ENCODE measurements around the gene TMCO4. TPM values are rescaled to one million over a fixed set of nuclear protein-coding genes. Genes with fewer than 3 reads are reported as not detected.

TMCO4 gene
- total and polyA plus RNA-seq, 2 of the 8 experiments (the other 6 are each of a cell fraction or from before 2014, with no cell fraction given), result 3.0 to 3.1 TPM

DNA sequence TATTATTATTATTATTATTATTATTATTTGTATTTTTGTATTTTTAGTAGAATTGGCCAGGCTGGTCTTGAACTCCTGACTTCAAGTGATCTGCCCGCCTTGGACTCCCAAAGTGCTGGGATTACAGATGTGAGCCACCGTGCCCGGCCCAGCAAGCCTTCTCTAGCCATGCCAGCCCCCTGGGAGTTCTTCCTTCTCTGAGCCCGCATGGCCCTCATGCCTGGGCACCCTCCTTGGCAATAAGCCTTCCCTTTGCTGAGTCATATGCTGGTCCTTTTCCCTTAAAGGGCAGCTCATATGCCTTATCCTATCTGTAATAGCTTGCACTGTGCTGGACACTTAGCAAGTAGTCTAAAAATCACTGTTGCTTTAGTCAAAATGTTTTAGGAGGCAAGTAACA lies 164.1 kb downstream of the TMCO4 start:
- peaks cover 1 to 5% (median 2%) of the 10 kb centered on the region in 4 experiments for H3K4me1 ChIP-seq (replicated peaks in 1 of 4; ENCODE audit: control insufficient read depth in 3 of 4, insufficient read depth in 4 of 4, low read length in 3 of 4)
- H3K23ac ChIP-seq (ENCODE audit: insufficient read length), result no peak overlapping the region
- no peaks in the 10 kb centered on the region for H3K23me2 ChIP-seq (ENCODE audit: low read depth, low read length)
- ChIA-PET POLR2A (ENCODE audit: partially characterized antibody) (no interaction called here), CTCF (ENCODE audit: partially characterized antibody) (interaction anchor here (0.6 to 1.6 kb wide), 5 partner anchors 12 to 373 kb away, joined by 3 to 4 read pairs (median 3); no protein-coding TSS in a partner anchor)
- H2BK12ac ChIP-seq (ENCODE audit: low read depth, low read length), result no peak overlapping the region
- H4K5ac ChIP-seq (ENCODE audit: insufficient read length, low read depth, low read length), result no peak overlapping the region
- H2AFZ ChIP-seq (ENCODE audit: low read length), result no peak overlapping the region
- no peak overlapping the region for H4K91ac ChIP-seq (replicated peaks; ENCODE audit: insufficient read length, low read length)
- H2BK15ac ChIP-seq (ENCODE audit: low read length), result no peak overlapping the region
- H2BK20ac ChIP-seq (ENCODE audit: low read length), result no peak overlapping the region
- no peak overlapping the region for H2BK5ac ChIP-seq (ENCODE audit: low read depth, low read length)
- H2AK5ac ChIP-seq (ENCODE audit: low read depth, low read length), result no peak overlapping the region
- no peaks in the 10 kb centered on the region for H3K27me3 ChIP-seq (replicated peaks in 1 of 4; ENCODE audit: control insufficient read depth in 3 of 4, extremely low read depth in 1 of 4, insufficient read depth in 3 of 4, low read length in 3 of 4)
- TF ChIP-seq RNF2 (IDR thresholded peaks at IDR 0.05; ENCODE audit: borderline replicate concordance, low read depth, low read length, missing control alignments, poor library complexity, severe bottlenecking) (no peak), SRF (IDR thresholded peaks at IDR 0.05; ENCODE audit: low read depth, low read length) (no peak), EGR1 (IDR thresholded peaks at IDR 0.05; ENCODE audit: borderline replicate concordance, low read depth, low read length) (no peak), CBX8 (IDR thresholded peaks at IDR 0.05; ENCODE audit: borderline replicate concordance, low read depth, low read length) (no peak), JUND (IDR thresholded peaks at IDR 0.05; ENCODE audit: low read length) (no peak), BACH1 (IDR thresholded peaks at IDR 0.05; ENCODE audit: low read length) (no peak), RBBP5 (IDR thresholded peaks at IDR 0.05; ENCODE audit: borderline replicate concordance, low read depth, low read length) (no peak), ASH2L (IDR thresholded peaks at IDR 0.05; ENCODE audit: low read length) (no peak), NRF1 (IDR thresholded peaks at IDR 0.05; ENCODE audit: low read depth, low read length) (no peak), SIRT6 (IDR thresholded peaks at IDR 0.05; ENCODE audit: low read length) (no peak)
- TF ChIP-seq, protein P1, sequence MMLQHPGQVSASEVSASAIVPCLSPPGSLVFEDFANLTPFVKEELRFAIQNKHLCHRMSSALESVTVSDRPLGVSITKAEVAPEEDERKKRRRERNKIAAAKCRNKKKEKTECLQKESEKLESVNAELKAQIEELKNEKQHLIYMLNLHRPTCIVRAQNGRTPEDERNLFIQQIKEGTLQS (IDR thresholded peaks at IDR 0.05; ENCODE audit: insufficient read depth, low read depth, low read length), result no peak
- TF ChIP-seq, protein P2, sequence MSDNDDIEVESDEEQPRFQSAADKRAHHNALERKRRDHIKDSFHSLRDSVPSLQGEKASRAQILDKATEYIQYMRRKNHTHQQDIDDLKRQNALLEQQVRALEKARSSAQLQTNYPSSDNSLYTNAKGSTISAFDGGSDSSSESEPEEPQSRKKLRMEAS (IDR thresholded peaks at IDR 0.05), result no peak
- H2BK120ac ChIP-seq (replicated peaks; ENCODE audit: low read depth, low read length), result no peak overlapping the region
- H3K9me3 ChIP-seq (ENCODE audit: insufficient read depth in 2 of 2, low read depth in 1 of 2, low read length in 1 of 2), result no peaks in the 10 kb centered on the region
- DNase-seq (ENCODE audit: low read depth in 1 of 2, low spot score in 2 of 2) (no peak), FAIRE-seq (no peak)
- H3K14ac ChIP-seq (ENCODE audit: insufficient read length), result no peak overlapping the region
- 96% methylated on average over 4 of the region's 4 CpGs; no CpG with 5 or more reads in 1 of the 2 experiments for WGBS, 2 experiments (ENCODE audit: extremely low coverage in 1 of 2, insufficient coverage in 1 of 2, insufficient read length in 1 of 2, insufficient replicate concordance in 2 of 2, low coverage in 1 of 2, low lambda C conversion rate in 2 of 2, missing lambda C conversion rate in 1 of 2)
- H3K4me2 ChIP-seq (ENCODE audit: insufficient read depth in 1 of 2, low read depth in 2 of 2, low read length in 2 of 2), result no peak overlapping the region
- H4K8ac ChIP-seq (ENCODE audit: extremely low read depth, insufficient read depth, low read length), result no peak overlapping the region
- H4K20me1 ChIP-seq (replicated peaks in 1 of 2; ENCODE audit: control insufficient read depth in 1 of 2, insufficient read depth in 2 of 2, low read length in 2 of 2), result no peaks in the 10 kb centered on the region
- no peak overlapping the region for H3K18ac ChIP-seq (ENCODE audit: extremely low read depth, low read length)
- no peak overlapping the region for H3K56ac ChIP-seq (replicated peaks; ENCODE audit: insufficient read length, low read depth, low read length)
- H3K9ac ChIP-seq (replicated peaks in 1 of 4; ENCODE audit: extremely low read depth in 1 of 4, low read depth in 3 of 4, low read length in 3 of 4), result no peak overlapping the region
- no peak overlapping the region for H3K27ac ChIP-seq (ENCODE audit: low read depth, low read length)
- no peak overlapping the region for H3K4ac ChIP-seq (replicated peaks; ENCODE audit: insufficient read length, low read depth, low read length)
- no peaks in the 10 kb centered on the region for H3K36me3 ChIP-seq (ENCODE audit: control insufficient read depth in 2 of 4, insufficient read depth in 4 of 4, low read length in 3 of 4)
- H3K79me2 ChIP-seq (ENCODE audit: control insufficient read depth in 1 of 2, insufficient read depth in 2 of 2, low read length in 2 of 2), result no peaks in the 10 kb centered on the region
- no peak overlapping the region for H3K4me3 ChIP-seq (ENCODE audit: extremely low read depth in 1 of 4, insufficient read depth in 2 of 4, low read depth in 3 of 4, low read length in 4 of 4)
- H3K79me1 ChIP-seq (ENCODE audit: low read depth, low read length), result no peaks in the 10 kb centered on the region

Measured in H1 (cell line).